ENCODE results near the gene EXOSC1. TPM values are rescaled to one million over a fixed set of nuclear protein-coding genes. Genes with fewer than 3 reads are reported as not detected.

The EXOSC1 gene
- total RNA-seq, 4 donors from 2014 or later = 12.4 to 44.8 (median 24.7) TPM

DNA sequence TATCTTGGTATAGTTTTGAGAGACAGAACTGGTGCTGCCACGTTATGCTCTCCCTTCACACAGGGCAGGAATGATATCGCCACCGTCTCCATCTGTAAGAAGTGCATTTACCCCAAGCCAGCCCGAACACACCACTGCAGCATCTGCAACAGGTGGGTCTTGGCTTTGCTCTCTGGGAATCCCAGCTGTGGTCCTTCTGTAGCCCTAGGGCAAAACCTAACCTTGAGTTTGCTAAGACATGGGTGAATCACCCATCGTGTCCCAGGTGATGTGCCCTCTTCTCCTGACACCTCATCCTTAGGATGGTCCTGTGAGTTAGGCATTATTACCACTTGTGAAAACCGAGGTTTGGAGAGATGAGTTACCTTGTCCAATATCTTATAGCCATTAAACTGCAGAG is 6.5 kb upstream of the EXOSC1 start:
- TF ChIP-seq, protein P1, sequence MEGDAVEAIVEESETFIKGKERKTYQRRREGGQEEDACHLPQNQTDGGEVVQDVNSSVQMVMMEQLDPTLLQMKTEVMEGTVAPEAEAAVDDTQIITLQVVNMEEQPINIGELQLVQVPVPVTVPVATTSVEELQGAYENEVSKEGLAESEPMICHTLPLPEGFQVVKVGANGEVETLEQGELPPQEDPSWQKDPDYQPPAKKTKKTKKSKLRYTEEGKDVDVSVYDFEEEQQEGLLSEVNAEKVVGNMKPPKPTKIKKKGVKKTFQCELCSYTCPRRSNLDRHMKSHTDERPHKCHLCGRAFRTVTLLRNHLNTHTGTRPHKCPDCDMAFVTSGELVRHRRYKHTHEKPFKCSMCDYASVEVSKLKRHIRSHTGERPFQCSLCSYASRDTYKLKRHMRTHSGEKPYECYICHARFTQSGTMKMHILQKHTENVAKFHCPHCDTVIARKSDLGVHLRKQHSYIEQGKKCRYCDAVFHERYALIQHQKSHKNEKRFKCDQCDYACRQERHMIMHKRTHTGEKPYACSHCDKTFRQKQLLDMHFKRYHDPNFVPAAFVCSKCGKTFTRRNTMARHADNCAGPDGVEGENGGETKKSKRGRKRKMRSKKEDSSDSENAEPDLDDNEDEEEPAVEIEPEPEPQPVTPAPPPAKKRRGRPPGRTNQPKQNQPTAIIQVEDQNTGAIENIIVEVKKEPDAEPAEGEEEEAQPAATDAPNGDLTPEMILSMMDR (IDR thresholded peaks at IDR 0.05) = no peak
- TF ChIP-seq POLR2A (IDR thresholded peaks at IDR 0.05) = no peak
- intact Hi-C loops (cut with DNase I) = no loop called here
- Histone ChIP-seq H3K9me3 (no peaks in the 10 kb centered on the region), H3K4me3 (no peak overlapping the region), H3K36me3 (peaks cover 5 to 66% (median 13%) of the 10 kb centered on the region in 3 donors), H3K27ac (no peak overlapping the region), H3K27me3 (no peaks in the 10 kb centered on the region), H3K4me1 (peaks cover 0 to 59% (median 23%) of the 10 kb centered on the region in 3 donors)
- 67 to 70% methylated on average over 3 of the region's 6 CpGs for WGBS, 2 donors
- no peak for DNase-seq

DNA sequence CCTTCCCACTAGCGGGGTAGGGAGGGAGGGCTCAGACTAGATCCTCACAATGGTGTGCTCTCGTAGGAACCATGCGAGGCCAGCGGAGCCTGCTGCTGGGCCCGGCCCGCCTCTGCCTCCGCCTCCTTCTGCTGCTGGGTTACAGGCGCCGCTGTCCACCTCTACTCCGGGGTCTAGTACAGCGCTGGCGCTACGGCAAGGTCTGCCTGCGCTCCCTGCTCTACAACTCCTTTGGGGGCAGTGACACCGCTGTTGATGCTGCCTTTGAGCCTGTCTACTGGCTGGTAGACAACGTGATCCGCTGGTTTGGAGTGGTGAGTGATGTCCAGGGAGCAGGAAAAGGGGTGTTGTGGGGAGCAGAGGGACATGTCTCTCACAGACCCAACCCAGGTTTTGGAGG is 5.8 kb upstream of the EXOSC1 start:
- H3K27me3 ChIP-seq = no peaks in the 10 kb centered on the region
- H3K4me3 ChIP-seq = no peak overlapping the region
- no peaks in the 10 kb centered on the region for H3K9me3 ChIP-seq
- peaks cover 7 to 67% (median 30%) of the 10 kb centered on the region in 3 donors for H3K4me1 ChIP-seq
- H3K27ac ChIP-seq = peak overlapping the region in 2 of 4 donors; percentile 20 to 25
- 89 to 100% methylated on average over 1 to 7 of the region's 17 CpGs for WGBS, 2 donors
- H3K36me3 ChIP-seq = peaks cover 0 to 59% (median 5%) of the 10 kb centered on the region in 3 donors
- TF ChIP-seq POLR2A (IDR thresholded peaks at IDR 0.05) = no peak
- TF ChIP-seq, protein P1 (IDR thresholded peaks at IDR 0.05) = no peak
- intact Hi-C loops (cut with DNase I) = no loop called here
- DNase-seq = no peak

DNA sequence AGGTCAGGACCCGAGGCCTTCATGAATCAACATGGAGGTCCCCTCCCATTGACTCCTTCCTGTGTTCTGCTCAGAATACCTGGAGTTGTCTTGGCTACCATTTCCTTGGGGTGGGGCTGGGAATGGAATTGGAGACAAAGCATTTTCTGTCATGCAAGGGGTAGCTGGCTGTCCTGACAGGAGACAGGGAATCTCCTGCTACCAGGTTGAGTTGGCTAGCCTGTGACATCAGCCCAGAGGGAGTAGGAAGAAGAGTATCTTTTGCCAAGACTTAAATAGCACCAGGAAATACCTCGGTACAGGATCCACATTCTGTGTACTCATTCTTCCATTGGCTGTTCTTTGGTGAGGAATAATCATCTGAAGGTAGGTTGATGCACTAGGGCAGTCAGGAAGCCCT is 5.0 kb upstream of the EXOSC1 start:
- TF ChIP-seq, protein P1 (IDR thresholded peaks at IDR 0.05) = no peak
- TF ChIP-seq POLR2A (IDR thresholded peaks at IDR 0.05) = no peak
- Histone ChIP-seq H3K27ac (peak overlapping the region in 2 of 4 donors; percentile 20 to 25), H3K27me3 (no peaks in the 10 kb centered on the region), H3K36me3 (peaks cover 0 to 51% (median 0%) of the 10 kb centered on the region in 3 donors), H3K9me3 (no peaks in the 10 kb centered on the region), H3K4me3 (no peak overlapping the region), H3K4me1 (peaks cover 9 to 72% (median 31%) of the 10 kb centered on the region in 3 donors)
- WGBS, 2 donors = 61 to 64% methylated on average over 2 of the region's 2 CpGs
- no peak for DNase-seq
- intact Hi-C loops (cut with DNase I) = no loop called here

DNA sequence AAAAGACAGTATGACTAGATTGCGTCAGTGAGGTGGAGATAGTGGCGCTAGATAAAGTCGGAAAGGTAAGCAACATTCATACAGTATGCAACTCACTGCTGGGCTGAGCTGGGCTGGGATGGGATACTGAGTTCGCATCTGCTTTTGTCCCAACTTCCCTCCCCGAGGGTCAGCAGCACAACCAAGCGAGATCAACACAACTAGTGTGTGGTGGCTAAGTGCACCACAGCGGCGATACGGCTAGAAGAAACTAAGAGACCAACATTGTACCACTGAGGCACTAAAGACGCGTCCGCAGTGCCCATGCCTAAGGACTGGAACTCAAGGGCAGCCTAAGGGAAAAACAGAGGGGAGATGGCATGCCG is 467 bp downstream of the EXOSC1 start:
- H3K4me3 ChIP-seq = peak overlapping the region; percentile 62 to 91 (median 86)
- 2 to 3% methylated on average over 11 to 13 of the region's 13 CpGs for WGBS, 2 donors
- DNase-seq = no peak
- intact Hi-C loops (cut with DNase I) = no loop called here
- peaks cover 21 to 48% (median 25%) of the 10 kb centered on the region in 3 donors for H3K4me1 ChIP-seq
- no peaks in the 10 kb centered on the region for H3K9me3 ChIP-seq
- peak overlapping the region; percentile 64 to 83 (median 82) for H3K27ac ChIP-seq
- H3K36me3 ChIP-seq = peaks cover 0 to 28% (median 0%) of the 10 kb centered on the region in 3 donors
- no peaks in the 10 kb centered on the region for H3K27me3 ChIP-seq
- TF ChIP-seq, protein P1 (IDR thresholded peaks at IDR 0.05) = no peak
- TF ChIP-seq POLR2A (IDR thresholded peaks at IDR 0.05) = no peak

DNA sequence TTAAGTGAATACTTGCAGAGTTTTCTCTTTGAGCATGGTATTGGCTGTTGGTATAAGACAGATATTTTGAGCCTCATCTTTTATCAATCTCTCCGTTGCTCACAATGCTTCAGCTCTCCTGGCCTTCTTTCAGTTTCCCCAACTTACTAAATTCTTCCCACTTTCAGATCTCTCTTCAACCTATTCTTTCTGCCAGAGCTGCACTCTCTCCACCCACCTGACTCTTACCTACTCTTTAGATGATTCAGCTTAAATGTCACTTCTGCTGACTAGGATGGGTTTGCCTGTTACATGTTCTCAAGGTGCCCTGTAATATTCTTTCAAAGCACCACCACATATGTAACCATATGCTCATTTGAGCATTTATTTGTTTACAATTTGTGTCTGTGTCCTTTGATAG is 1.6 kb downstream of the EXOSC1 start:
- H3K27me3 ChIP-seq = no peaks in the 10 kb centered on the region
- H3K4me3 ChIP-seq = no peak overlapping the region
- peaks cover 21 to 45% (median 24%) of the 10 kb centered on the region in 3 donors for H3K4me1 ChIP-seq
- H3K27ac ChIP-seq = peak overlapping the region in 1 of 4 donors; percentile 80
- H3K9me3 ChIP-seq = no peaks in the 10 kb centered on the region
- 64 to 87% methylated on average over 1 of the region's 1 CpG for WGBS, 2 donors
- DNase-seq = no peak
- TF ChIP-seq, protein P1 (IDR thresholded peaks at IDR 0.05) = no peak
- no peak for TF ChIP-seq POLR2A (IDR thresholded peaks at IDR 0.05)
- peaks cover 0 to 40% (median 0%) of the 10 kb centered on the region in 3 donors for H3K36me3 ChIP-seq
- intact Hi-C loops (cut with DNase I) = no loop called here
